ENCODE results near the gene DMPK.

- TF ChIP-seq CTCF (conservative IDR thresholded peaks at IDR 0.05; ENCODE audit: low read length): no peak
- no peak for TF ChIP-seq EZH2phosphoT487 (IDR thresholded peaks at IDR 0.05; ENCODE audit: borderline replicate concordance, low read depth, low read length)
Measured at GRCh38 chr19:45745606-45746005, 36.7 kb downstream of the DMPK start.
